Activated naive CD8-positive, alpha-beta T cell treated with anti-CD3 and anti-CD28 coated beads, Interleukin-2, amount 50 U/mL, for 16 hours (primary cell): ENCODE data around the gene TPST2.
"Not testable (repeated sequence)": the region's sequence is repeated elsewhere in the genome, so short reads cannot be mapped to it uniquely, and the experiment has no call there.

Experiments used
- DNase-seq: peaks from one replicate; pipeline ENCODE4 v3.0.0-alpha.2; 2020; ENCODE audit warnings: low read depth, low spot score

Gene TPST2

GRCh38 chr22:26589845-26590736, at the start of gene TPST2:
TSS of gene TPST2 (minus strand) at chr22:26590132. CDS start at chr22:26541630, 48,502 bp downstream.
- DNase-seq, result peak; percentile 42

- no peak for DNase-seq
These were observed 46.4 kb upstream of the TPST2 start for GRCh38 chr22:26636296-26636695.

GRCh38 chr22:26635117-26635516, 45.2 kb upstream of the TPST2 start:
- DNase-seq, result no peak

GRCh38 chr22:26634189-26634588, 44.3 kb upstream of the TPST2 start:
- no peak for DNase-seq

GRCh38 chr22:26632422-26633155, 42.7 kb upstream of the TPST2 start:
- DNase-seq, result no peak

- DNase-seq, result no peak
These were observed 41.4 kb upstream of the TPST2 start for GRCh38 chr22:26631282-26631681.

DNA sequence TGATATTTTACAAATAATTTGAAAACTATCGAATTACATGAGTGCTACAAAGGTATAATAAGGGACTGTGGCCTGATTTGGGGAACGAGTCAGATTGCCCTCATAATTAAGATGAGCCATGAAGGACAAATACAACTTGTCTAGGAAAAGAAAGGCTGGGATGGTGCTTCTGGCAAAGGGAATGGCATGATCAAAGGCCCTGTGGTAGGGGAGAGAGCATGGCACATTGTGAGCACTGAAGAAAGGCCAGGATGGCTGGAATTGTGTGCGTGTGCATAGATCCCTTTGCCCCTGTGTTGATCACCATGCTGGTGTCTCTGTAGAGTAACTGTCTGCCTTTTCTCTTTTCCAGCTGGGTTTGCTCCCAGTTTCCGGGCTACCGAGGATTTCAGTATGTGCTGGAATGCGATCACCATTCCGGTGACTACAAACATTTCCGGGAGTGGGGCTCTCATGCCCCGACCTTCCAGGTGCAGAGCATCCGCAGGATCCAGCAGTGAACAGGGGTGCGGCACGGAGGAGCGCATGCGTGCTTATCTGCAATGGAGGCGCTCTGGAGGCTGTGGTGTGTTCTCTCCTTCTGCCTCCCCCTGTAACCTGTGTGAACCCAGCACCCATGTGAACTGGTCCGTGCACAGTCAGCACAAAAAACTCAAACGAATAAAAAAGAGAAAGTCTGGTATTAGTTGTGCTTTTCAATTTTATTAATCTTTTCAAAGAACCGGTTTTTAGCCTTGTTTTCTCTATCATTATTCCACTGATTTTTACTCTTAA, 40.2 kb upstream of the TPST2 start:
- DNase-seq, result no peak

- DNase-seq, result no peak
These were observed 34.9 kb upstream of the TPST2 start for GRCh38 chr22:26624803-26625202.

DNA sequence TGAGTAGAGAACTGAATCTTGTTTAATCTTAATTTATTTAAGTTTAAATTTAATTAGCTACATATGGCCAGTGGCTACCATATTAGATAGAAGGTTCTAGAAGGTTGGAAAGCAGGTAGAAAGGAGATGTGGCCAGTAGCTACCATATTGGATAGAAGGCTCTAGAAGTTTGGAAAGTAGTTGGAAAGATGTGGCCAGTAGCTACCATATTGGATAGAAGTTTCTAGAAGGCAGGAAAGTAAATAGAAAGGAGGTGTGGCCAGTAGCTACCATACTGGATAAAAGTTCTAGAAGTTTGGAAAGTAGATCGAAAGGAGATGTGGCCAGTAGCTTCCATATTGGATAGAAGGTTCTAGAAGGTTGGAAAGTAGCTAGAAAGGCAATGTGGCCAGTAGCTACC, 34.1 kb upstream of the TPST2 start:
- no peak for DNase-seq

DNA sequence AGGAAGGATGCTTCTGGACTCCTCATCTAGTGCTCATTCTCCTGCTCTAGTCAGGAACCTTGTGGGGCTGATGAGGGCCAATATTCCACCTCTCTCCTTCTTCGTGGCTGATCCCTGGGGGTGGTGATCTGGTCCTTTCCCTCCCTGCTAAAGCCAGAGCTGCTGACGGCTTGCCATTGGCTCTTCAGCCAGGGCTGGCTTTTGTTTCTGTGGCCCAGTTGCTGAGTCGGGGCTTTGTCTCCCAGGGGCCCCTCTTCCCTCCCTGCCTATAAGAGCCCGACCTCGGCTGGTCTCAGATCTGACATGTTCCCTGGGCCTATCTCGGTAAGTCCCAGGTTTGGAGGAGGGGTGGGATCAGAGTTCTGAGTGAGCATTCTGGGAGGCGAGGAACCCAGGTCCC, 31.7 kb upstream of the TPST2 start, which contains the start of gene CRYBA4:
CRYBA4 (plus strand) TSS at position 301 of the 400 bp plus-strand sequence. CDS start 634 bp downstream, outside the sequence.
- no peak for DNase-seq

- no peak for DNase-seq
These were observed 30.3 kb upstream of the TPST2 start for GRCh38 chr22:26620197-26620596.

GRCh38 chr22:26619510-26619909, 29.6 kb upstream of the TPST2 start:
- DNase-seq, result no peak

- no peak for DNase-seq
These were observed 28.5 kb upstream of the TPST2 start for GRCh38 chr22:26618455-26618854.

DNA sequence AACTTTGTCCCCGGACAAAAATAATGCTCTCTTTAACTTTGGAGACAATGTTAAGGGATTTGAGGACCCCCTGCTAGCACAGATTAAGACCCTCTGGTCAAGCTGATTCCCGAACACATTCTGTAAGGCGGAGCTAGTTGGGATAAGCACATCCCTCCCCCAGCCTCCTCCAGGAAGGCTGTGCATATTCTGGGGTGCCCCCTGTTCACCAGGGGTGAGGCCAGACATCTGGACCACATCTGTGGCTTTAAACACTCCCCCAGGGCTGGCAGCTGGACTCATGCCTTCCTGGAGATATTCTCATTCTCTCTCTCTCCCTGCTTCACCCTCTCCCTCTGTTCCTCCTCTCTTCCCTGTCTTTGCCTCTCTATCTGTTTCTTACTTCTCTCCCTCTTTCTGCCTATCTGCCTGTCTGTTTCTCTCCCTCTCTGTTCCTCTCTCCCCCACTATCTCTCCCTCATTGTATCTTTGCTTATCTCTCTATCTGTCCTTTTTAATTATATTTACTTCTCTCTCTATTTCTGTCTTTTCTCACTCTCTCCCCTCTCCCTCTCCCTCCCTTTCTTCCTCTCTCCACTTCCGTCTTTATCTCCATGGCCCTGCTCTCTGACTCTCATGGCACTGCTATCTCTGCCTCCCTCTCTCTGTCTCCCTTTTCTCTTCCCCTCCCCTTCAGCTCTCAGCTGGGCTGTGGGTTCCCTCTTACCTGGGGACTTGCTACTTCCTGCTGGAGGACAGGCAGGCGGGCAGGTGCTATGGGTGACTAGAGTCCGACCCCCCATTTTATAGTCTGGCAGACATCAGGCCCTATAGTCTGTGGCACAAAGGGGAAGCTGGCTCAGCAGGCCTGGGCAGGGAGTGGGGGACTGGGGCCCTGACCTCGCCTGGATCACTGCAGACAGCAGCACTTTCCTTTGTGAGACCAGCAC, 27.6 kb upstream of the TPST2 start, which contains the start of gene CRYBB1:
CRYBB1 (minus strand) TSS at position 757 of the 929 bp plus-strand sequence. CDS start 1,708 bp downstream, outside the sequence.
- DNase-seq, result no peak

DNA sequence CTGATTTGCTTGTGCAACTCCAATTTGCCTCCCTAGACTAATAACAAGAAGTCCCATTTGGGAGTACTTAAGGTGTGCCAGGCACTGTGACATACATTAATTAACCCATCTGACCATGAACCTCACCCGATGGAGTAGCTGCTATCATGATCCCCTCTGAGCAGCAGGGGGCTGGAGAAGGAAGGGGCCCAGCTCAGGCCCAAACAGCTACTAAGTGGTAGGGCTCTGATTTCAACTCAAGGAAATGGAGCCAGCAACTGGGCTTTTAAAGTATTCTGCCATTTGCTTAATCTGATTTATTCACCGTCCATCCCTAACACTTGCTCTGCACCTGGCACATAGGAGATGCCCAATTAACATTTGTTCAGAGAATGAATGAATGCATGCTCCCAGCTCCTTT, 26.7 kb upstream of the TPST2 start:
- no peak for DNase-seq

DNA sequence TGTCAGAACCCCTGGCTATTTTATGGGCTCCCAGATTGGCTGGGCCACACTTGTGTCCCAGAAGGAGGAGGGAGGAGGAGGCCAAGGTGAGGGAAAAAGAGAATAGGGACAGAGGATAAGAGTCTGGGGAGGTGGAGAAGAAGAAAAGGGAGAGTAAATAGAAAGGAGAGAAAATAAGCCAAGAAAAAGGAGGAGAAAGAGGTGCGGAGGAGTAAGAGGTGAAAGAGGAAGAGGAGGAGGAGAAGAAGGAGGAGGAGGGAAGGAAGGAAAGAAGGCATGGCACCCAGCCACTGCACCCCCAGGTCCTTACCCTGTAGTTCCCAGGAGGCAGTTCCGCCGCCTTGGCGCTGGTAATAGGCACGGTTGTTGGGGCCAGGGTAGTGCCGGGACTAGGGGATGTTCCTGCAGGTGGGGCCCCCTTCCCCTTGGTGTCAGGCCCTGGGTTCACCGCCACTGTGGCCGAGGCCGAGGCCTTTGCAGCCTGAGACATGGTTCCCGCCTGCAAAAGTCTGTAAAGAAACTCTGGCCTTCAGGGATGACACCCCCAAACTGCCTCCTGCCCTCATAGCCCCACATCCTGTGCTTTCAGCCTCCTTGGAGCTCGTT, 26.0 kb upstream of the TPST2 start:
- DNase-seq, result no peak

DNA sequence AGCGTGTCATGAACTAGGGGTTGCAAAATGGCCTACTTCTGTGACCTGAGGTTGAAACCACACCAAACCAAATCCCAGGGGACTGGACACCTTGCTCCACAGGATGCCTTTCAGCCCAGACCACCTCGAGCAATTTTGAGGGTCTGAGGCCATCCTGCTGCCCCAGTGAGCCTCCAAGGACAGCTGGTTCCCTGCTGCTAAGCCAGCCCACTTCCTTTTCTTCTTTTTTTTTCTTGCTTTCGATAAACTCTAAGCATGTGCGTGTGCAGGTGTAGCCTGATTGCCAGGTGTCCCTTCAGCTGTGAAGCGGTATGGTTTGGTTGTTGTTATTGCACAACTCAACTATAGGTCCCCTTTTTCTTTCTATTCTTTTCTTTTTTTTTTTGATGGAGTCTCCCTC, 25.2 kb upstream of the TPST2 start:
- DNase-seq, result no peak

- DNase-seq, result no peak
These were observed 24.4 kb upstream of the TPST2 start for GRCh38 chr22:26614322-26614721.

DNA sequence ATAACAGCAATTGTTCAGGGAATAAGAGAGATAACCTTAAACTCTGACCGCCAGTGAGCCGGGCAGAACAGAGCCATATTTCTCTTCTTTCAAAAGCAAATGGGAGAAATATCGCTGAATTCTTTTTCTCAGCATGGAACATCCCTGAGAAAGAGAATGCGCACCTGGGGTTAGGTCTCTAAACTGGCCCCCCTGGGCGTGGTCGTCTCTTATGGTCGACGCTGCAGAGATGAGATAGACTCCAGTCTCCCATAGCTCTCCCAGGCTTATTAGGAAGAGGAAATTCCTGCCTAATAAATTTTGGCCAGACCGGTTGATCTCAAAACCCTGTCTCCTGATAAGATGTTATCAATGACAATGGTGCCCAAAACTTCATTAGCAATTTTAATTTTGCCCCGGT, 23.8 kb upstream of the TPST2 start:
- not testable (repeated sequence) for DNase-seq

DNA sequence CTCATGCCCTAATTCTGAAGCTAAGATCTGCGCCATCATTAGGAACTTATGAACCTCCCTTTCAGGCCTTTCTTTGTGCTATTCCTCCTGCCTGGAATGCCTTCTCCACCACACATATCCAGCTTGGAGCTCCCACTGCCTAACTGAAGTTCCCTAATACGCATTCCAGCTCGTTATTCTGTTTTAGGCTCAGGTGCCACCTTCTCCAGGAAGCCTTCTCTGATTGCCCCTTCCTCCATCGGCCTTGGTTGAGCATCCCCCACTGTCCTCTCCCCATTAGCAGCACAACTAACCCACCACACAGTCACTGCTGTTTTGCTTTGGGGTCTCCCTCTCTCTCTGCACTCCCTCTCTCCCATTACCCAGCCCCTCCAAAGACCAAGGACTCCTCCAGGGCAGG, 22.7 kb upstream of the TPST2 start:
- no peak for DNase-seq
